Karpas-422 (cell line): Measurements from ENCODE around the gene NEURL3. TPM values are rescaled to one million over a fixed set of nuclear protein-coding genes. Genes with fewer than 3 reads are reported as not detected.

Experiments used
- DNase-seq: peaks from one replicate; pipeline ENCODE4 v3.0.0-alpha.2; 2015
- H2AFZ ChIP-seq: fragments of 200-600 bp; sonication (generic); 2 replicates; pipeline ENCODE4 v1.6.1; 2014; ENCODE audit warnings: antibody characterized with exemption, low read length, mixed read lengths
- H3K27ac ChIP-seq: fragments of 200-600 bp; sonication (generic); 2 replicates; pipeline ENCODE4 v1.5.1; 2014; ENCODE audit warnings: mild to moderate bottlenecking, low read length, moderate library complexity
- H3K27me3 ChIP-seq: fragments of 200-600 bp; sonication (generic); 2 replicates; pipeline ENCODE4 v1.6.1; 2014; ENCODE audit warnings: low read length, mixed read lengths
- H3K36me3 ChIP-seq: fragments of 200-600 bp; sonication (generic); 2 replicates; pipeline ENCODE4 v1.6.1; 2014; ENCODE audit warnings: low read length, mixed read lengths; ENCODE audit not compliant: insufficient read depth
- H3K4me1 ChIP-seq: fragments of 200-600 bp; sonication (generic); 2 replicates; pipeline ENCODE4 v1.6.1; 2014; ENCODE audit warnings: mild to moderate bottlenecking, low read length, mixed read lengths
- H3K4me2 ChIP-seq: fragments of 200-600 bp; sonication (generic); 2 replicates; pipeline ENCODE4 v1.6.1; 2014; ENCODE audit warnings: low read length, low read depth, mild to moderate bottlenecking; ENCODE audit not compliant: poor library complexity, severe bottlenecking
- H3K4me3 ChIP-seq: fragments of 200-600 bp; sonication (generic); 2 replicates; pipeline ENCODE4 v1.5.1; 2014; ENCODE audit warnings: mild to moderate bottlenecking, antibody characterized with exemption, low read length, mixed read lengths
- H3K79me2 ChIP-seq: fragments of 200-600 bp; sonication (generic); 2 replicates; pipeline ENCODE4 v1.6.1; 2014; ENCODE audit warnings: mild to moderate bottlenecking, low read length, mixed read lengths
- H3K9ac ChIP-seq: fragments of 200-600 bp; sonication (generic); 2 replicates; pipeline ENCODE4 v1.6.0; 2014; ENCODE audit warnings: low read length
- H3K9me2 ChIP-seq: fragments of 200-600 bp; sonication (generic), shearing (Covaris generic); replicated peaks from 2 replicates; pipeline ENCODE4 v1.6.0; 2014; ENCODE audit warnings: mild to moderate bottlenecking, low read length, moderate library complexity; ENCODE audit not compliant: insufficient read depth
- H3K9me3 ChIP-seq: fragments of 300-700, 200-600 bp; sonication (generic); 2 replicates; pipeline ENCODE4 v1.6.1; 2014; ENCODE audit warnings: low read length, mixed read lengths
- H4K20me1 ChIP-seq: fragments of 200-600 bp; sonication (generic); 2 replicates; pipeline ENCODE4 v1.6.1; 2014; ENCODE audit warnings: mild to moderate bottlenecking, antibody characterized with exemption, low read length, low read depth; ENCODE audit not compliant: insufficient read depth
- total RNA-seq: library from RNA; depleted of rRNA; stranded (reverse); fragments of >200 nt; shearing (Covaris generic); gene quantifications from 2 replicates; pipeline ENCODE4 v1.2.3, GENCODE V29; 2014; ENCODE audit warnings: low replicate concordance

NEURL3 gene
- total RNA-seq, 1 experiment from 2014 or later: not detected

GRCh38 chr2:96526101-96526591, 21.0 kb upstream of the NEURL3 start:
- Histone ChIP-seq H3K9me3 (no peaks in the 10 kb centered on the region), H4K20me1 (no peaks in the 10 kb centered on the region), H3K4me2 (no peak overlapping the region), H3K36me3 (no peaks in the 10 kb centered on the region), H3K4me3 (no peak overlapping the region), H2AFZ (no peak overlapping the region), H3K9me2 (no peaks in the 10 kb centered on the region), H3K27ac (no peak overlapping the region), H3K27me3 (no peaks in the 10 kb centered on the region), H3K9ac (no peak overlapping the region), H3K4me1 (peaks cover 8% of the 10 kb centered on the region), H3K79me2 (no peaks in the 10 kb centered on the region)
- no peak for DNase-seq

- no peak overlapping the region for H3K9ac ChIP-seq
- H3K4me2 ChIP-seq: no peak overlapping the region
- H3K27ac ChIP-seq: no peak overlapping the region
- no peaks in the 10 kb centered on the region for H4K20me1 ChIP-seq
- H3K9me2 ChIP-seq: no peaks in the 10 kb centered on the region
- H3K4me1 ChIP-seq: peaks cover 8% of the 10 kb centered on the region
- H3K4me3 ChIP-seq: no peak overlapping the region
- H3K79me2 ChIP-seq: no peaks in the 10 kb centered on the region
- no peak for DNase-seq
- H3K9me3 ChIP-seq: no peaks in the 10 kb centered on the region
- H3K36me3 ChIP-seq: no peaks in the 10 kb centered on the region
- H3K27me3 ChIP-seq: no peaks in the 10 kb centered on the region
- H2AFZ ChIP-seq: no peak overlapping the region
Observed at GRCh38 chr2:96525211-96525507, 20.0 kb upstream of the NEURL3 start.

DNA sequence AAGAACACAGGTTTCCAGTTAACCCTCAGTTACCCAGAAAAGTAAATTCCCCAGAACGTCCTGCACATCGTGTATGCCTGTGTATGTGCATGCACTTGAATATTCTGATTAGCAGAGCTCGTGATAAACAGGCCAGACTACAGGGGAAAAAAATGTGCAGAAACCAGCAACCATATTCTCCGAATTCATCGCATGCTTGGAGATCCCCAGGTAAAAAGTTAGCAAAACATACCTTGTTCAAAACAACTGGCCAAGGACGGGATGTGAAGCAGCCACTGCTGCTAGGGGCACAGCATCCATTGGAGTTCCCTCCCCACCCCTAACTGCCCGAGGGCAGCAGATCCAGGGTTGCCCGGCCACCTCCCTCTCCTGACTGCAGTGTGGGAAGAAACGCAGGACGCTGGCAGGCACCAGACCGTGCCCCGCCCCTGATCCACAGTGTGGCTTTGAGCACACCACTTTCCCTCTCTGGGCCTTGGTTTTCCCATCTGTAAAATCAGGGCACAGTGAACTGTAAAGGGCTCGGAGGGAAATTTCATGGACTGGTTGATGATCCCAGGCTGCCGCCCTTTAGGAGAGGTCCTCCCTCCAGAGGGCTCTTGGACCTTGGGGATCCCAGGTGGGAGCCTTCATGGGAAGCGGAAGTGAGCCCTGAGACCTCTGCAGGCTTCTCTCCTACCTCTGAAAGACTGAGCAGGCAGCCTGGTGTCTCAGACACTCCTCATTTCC, 19.5 kb upstream of the NEURL3 start:
- no peaks in the 10 kb centered on the region for H3K36me3 ChIP-seq
- H3K4me3 ChIP-seq: no peak overlapping the region
- H3K27me3 ChIP-seq: no peaks in the 10 kb centered on the region
- DNase-seq: no peak
- H4K20me1 ChIP-seq: no peaks in the 10 kb centered on the region
- no peak overlapping the region for H2AFZ ChIP-seq
- H3K27ac ChIP-seq: no peak overlapping the region
- H3K9ac ChIP-seq: no peak overlapping the region
- no peaks in the 10 kb centered on the region for H3K79me2 ChIP-seq
- H3K9me3 ChIP-seq: no peaks in the 10 kb centered on the region
- no peak overlapping the region for H3K4me2 ChIP-seq
- peaks cover 8% of the 10 kb centered on the region for H3K4me1 ChIP-seq
- no peaks in the 10 kb centered on the region for H3K9me2 ChIP-seq

DNA sequence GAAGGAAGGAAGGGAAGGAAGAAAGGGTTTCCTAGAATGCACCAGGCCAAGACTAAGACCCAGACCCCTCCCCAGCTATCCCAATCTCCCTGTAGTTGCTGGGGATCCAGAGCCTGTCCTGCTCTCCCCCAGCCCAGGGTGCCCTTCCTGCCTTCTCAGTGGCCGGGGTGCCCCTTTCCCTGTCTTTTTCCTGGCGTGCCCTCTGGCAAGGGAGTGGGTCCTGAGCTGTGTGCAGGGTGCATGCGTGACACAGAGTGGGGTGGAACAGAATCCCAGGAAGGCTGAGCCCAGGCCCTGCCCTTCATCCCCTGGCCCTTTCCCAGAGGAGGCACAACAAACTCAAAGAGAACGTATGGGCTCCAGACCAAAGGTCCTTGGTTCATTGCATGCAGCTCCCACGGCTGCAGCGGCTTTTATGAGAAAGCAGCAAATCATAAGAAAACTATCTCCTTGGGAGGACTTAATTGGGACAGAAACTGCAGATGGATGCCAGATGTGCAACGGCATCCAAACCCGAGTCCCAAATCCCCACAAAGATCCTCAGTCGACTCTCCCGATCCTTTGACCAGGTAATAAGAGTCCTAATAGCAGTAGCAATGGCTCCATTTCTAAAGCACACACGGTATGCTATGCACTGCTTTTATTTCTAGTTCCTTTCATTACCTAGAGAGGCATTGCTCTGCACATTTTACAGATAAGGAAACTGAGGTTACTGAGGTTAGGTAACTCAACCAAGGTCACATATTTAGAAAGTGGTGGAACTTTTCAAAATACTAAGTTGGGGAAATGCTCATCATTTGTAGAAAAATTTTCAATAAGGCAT, 18.7 kb upstream of the NEURL3 start:
- Histone ChIP-seq H3K4me3 (no peak overlapping the region), H3K27ac (no peak overlapping the region), H3K27me3 (no peaks in the 10 kb centered on the region), H4K20me1 (no peaks in the 10 kb centered on the region), H3K79me2 (no peaks in the 10 kb centered on the region), H3K9me3 (no peaks in the 10 kb centered on the region), H3K4me1 (peaks cover 8% of the 10 kb centered on the region), H3K36me3 (no peaks in the 10 kb centered on the region), H3K9me2 (no peaks in the 10 kb centered on the region), H3K4me2 (no peak overlapping the region), H2AFZ (no peak overlapping the region), H3K9ac (no peak overlapping the region)
- no peak for DNase-seq

DNA sequence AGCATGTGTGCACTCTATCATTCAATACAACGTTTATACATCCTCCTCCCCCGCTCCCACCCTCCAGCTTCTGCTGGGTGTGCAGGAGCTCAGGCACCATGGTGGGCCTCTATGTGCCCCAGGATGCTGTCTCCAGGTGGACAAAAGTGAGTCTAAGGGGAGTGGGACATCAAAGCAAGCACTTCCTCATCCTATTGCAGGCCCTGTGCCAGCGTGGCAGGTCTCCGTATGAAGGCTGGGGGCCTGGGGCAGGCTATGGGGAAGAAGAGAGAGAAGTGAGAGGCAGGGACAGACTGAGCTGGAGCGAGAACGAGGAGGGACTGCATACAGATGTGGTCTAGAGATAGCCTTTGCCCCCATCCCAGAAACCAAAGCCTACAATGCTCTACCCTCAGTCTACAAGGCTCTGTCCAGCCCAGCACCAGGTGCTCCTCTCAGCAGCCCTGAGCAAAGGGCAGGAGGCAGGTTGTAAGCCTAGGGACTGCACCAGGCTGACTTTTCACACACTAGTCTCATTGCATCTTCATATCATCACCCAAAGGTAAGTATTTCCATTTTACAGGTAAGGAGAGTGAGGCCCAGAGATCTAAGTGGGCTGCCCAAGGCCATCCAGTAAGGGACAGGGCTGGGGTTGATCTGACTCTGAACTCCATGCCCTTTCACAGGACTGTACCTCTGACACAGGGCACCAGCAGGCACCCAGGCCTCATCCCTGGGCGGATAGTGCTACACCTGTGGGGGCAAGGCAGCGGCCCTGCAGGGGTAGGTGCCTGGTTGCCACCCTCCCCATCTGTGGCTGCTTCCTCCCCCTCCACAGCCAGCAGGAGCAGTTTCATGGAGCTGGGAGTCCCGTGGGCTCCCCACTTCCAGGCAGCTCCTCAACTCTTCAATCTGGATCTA, 17.4 kb upstream of the NEURL3 start:
- no peaks in the 10 kb centered on the region; the same call in 1 of the 2 replicates for H3K4me1 ChIP-seq
- H3K27me3 ChIP-seq: no peaks in the 10 kb centered on the region
- no peak overlapping the region for H3K9ac ChIP-seq
- H3K4me3 ChIP-seq: no peak overlapping the region
- no peaks in the 10 kb centered on the region for H3K36me3 ChIP-seq
- no peaks in the 10 kb centered on the region for H4K20me1 ChIP-seq
- H3K27ac ChIP-seq: no peak overlapping the region
- H3K4me2 ChIP-seq: no peak overlapping the region
- DNase-seq: no peak
- H3K79me2 ChIP-seq: no peaks in the 10 kb centered on the region
- no peak overlapping the region for H2AFZ ChIP-seq
- H3K9me2 ChIP-seq: no peaks in the 10 kb centered on the region
- no peaks in the 10 kb centered on the region for H3K9me3 ChIP-seq

DNA sequence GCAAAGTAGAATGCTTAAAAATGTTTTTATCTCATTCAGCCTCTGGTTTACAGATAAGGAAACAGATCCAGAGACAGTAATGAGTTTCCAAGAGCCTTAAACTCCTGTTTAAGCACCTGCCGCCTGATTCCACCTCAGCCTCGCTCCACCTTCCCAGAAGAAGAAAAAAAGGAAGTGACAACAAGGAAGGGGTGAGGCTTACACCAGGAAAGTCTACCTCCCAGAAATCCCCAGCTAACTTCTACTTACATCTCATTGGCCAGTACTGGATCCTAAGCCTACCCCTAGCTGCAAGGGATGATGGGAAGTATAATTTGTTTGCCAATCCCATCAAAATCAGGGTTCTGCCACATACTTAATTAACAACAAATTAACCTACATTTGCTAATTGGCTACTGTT, 16.1 kb upstream of the NEURL3 start:
- no peak overlapping the region for H3K4me3 ChIP-seq
- DNase-seq: no peak
- H3K27ac ChIP-seq: no peak overlapping the region
- peaks cover 6% of the 10 kb centered on the region for H3K9me3 ChIP-seq
- H3K9me2 ChIP-seq: no peaks in the 10 kb centered on the region
- no peaks in the 10 kb centered on the region for H3K27me3 ChIP-seq
- H4K20me1 ChIP-seq: no peaks in the 10 kb centered on the region
- no peak overlapping the region for H3K9ac ChIP-seq
- no peaks in the 10 kb centered on the region for H3K36me3 ChIP-seq
- H2AFZ ChIP-seq: no peak overlapping the region
- no peaks in the 10 kb centered on the region for H3K79me2 ChIP-seq
- H3K4me2 ChIP-seq: no peak overlapping the region
- H3K4me1 ChIP-seq: no peaks in the 10 kb centered on the region

GRCh38 chr2:96520697-96521096, 15.5 kb upstream of the NEURL3 start:
- Histone ChIP-seq H3K4me3 (no peak overlapping the region), H3K36me3 (no peaks in the 10 kb centered on the region), H3K4me1 (no peaks in the 10 kb centered on the region), H3K79me2 (no peaks in the 10 kb centered on the region), H3K9ac (no peak overlapping the region), H2AFZ (no peak overlapping the region), H3K9me2 (no peaks in the 10 kb centered on the region), H3K27me3 (no peaks in the 10 kb centered on the region), H3K4me2 (no peak overlapping the region), H3K9me3 (peaks cover 7% of the 10 kb centered on the region), H3K27ac (no peak overlapping the region), H4K20me1 (no peaks in the 10 kb centered on the region)
- DNase-seq: no peak

DNA sequence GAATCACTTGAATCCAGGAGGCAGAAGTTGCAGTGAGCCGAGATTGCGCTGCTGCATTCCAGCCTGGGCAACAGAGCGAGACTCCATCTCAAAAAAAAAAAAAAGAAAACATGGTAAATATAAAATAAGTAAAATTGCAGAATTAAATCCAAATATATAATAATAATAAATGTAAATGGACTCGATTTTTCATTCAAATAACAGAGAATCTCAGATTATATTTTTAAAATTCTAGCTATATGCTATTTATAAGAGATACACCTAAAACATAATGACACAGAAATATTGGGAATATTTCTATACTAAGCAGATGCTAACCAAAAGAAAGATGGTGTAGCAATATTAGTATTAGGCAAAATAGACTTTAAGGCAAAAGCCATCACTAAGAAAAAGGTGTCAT, 15.1 kb upstream of the NEURL3 start:
- no peak overlapping the region for H3K27ac ChIP-seq
- H3K4me1 ChIP-seq: no peaks in the 10 kb centered on the region
- no peaks in the 10 kb centered on the region for H3K36me3 ChIP-seq
- no peaks in the 10 kb centered on the region for H3K79me2 ChIP-seq
- no peak overlapping the region for H3K9ac ChIP-seq
- no peaks in the 10 kb centered on the region for H3K27me3 ChIP-seq
- DNase-seq: no peak
- no peaks in the 10 kb centered on the region for H4K20me1 ChIP-seq
- no peak overlapping the region for H2AFZ ChIP-seq
- H3K4me2 ChIP-seq: no peak overlapping the region
- no peaks in the 10 kb centered on the region for H3K9me2 ChIP-seq
- no peak overlapping the region for H3K4me3 ChIP-seq
- H3K9me3 ChIP-seq: peaks cover 7% of the 10 kb centered on the region
